IMR-90 (cell line): ENCODE data around the gene PCOLCE2. TPM values are rescaled to one million over a fixed set of nuclear protein-coding genes. Genes with fewer than 3 reads are reported as not detected.

Experiments
- ATAC-seq: fragments of 200-7000 bp; cut with Tn5 transposase; 2 replicates; pipeline ENCODE4 v1.9.1; 2020; ENCODE audit warnings: low read depth, mild to moderate bottlenecking, moderate library complexity
- BruUV-seq: library from RNA; stranded (reverse); fragments of 400-500 nt; replicated peaks from 2 replicates; lab custom pipeline; 2021; lab: Mats Ljungman, UMichigan
- CTCF ChIA-PET: fragments of 300-600 bp; formaldehyde crosslinking; extraction: SDS; loops from one replicate; lab custom pipeline; 2021; ENCODE audit warnings: antibody characterized with exemption; lab: Yijun Ruan, JAX
- POLR2A ChIA-PET: fragments of 300-600 bp; sonication (Branson Sonifier 250); formaldehyde crosslinking; loops from one replicate; lab custom pipeline; 2022; ENCODE audit warnings: antibody characterized with exemption; ENCODE audit not compliant: unreplicated experiment; lab: Charles Lee
- DNase-seq: peaks from one replicate; pipeline ENCODE4 v3.0.0; 2013
- H2AFZ ChIP-seq: replicated peaks from 2 replicates; pipeline ENCODE3; 2013; ENCODE audit warnings: low read length, mild to moderate bottlenecking; ENCODE audit not compliant: poor library complexity
- H2AK5ac ChIP-seq: 2 replicates; pipeline ENCODE4 v1.6.1; 2013; ENCODE audit warnings: low read depth, low read length, inconsistent platforms
- H2AK9ac ChIP-seq: replicated peaks from 2 replicates; pipeline ENCODE3; 2013; ENCODE audit warnings: mild to moderate bottlenecking, low read depth, low read length, moderate library complexity; ENCODE audit not compliant: poor library complexity
- H2BK120ac ChIP-seq: 2 replicates; pipeline ENCODE4 v1.6.1; 2013; ENCODE audit warnings: low read depth, low read length, inconsistent platforms
- H2BK15ac ChIP-seq: 3 replicates; pipeline ENCODE4 v1.6.1; 2013; ENCODE audit warnings: low read depth, low read length, inconsistent platforms
- H2BK20ac ChIP-seq: 2 replicates; pipeline ENCODE4 v1.6.1; 2013; ENCODE audit warnings: low read depth, mild to moderate bottlenecking, inconsistent platforms, low read length, moderate library complexity
- H2BK5ac ChIP-seq: 2 replicates; pipeline ENCODE4 v1.6.1; 2013; ENCODE audit warnings: mild to moderate bottlenecking, low read depth, low read length, inconsistent platforms; ENCODE audit not compliant: poor library complexity, severe bottlenecking
- H3K14ac ChIP-seq: replicated peaks from 2 replicates; pipeline ENCODE4 v1.6.1; 2013; ENCODE audit warnings: low read depth, low read length, inconsistent platforms
- H3K18ac ChIP-seq: 2 replicates; pipeline ENCODE4 v1.6.1; 2013; ENCODE audit warnings: low read depth, low read length, control low read depth
- H3K23ac ChIP-seq: 2 replicates; pipeline ENCODE4 v1.6.1; 2013; ENCODE audit warnings: low read depth, low read length, inconsistent platforms
- H3K27ac ChIP-seq: 2 replicates; pipeline ENCODE4 v1.5.1; 2013; ENCODE audit warnings: mild to moderate bottlenecking, control low read depth, low read length; ENCODE audit not compliant: insufficient read depth
- H3K27me3 ChIP-seq: 2 replicates; pipeline ENCODE4 v1.6.1; 2013; ENCODE audit warnings: low read length; ENCODE audit not compliant: control insufficient read depth, insufficient read depth
- H3K36me3 ChIP-seq: 2 replicates; pipeline ENCODE4 v1.6.1; 2013; ENCODE audit warnings: low read length, mixed read lengths; ENCODE audit not compliant: control insufficient read depth, insufficient read depth
- H3K4ac ChIP-seq: 2 replicates; pipeline ENCODE4 v1.6.1; 2013; ENCODE audit warnings: low read depth, low read length, inconsistent platforms
- H3K4me1 ChIP-seq: 2 replicates; pipeline ENCODE4 v1.6.1; 2013; ENCODE audit warnings: low read length, mixed read lengths; ENCODE audit not compliant: control insufficient read depth, insufficient read depth
- H3K4me2 ChIP-seq: 2 replicates; pipeline ENCODE4 v1.6.1; 2013; ENCODE audit warnings: low read depth, mild to moderate bottlenecking, control low read depth, low read length, moderate library complexity
- H3K4me3 ChIP-seq: 2 replicates; pipeline ENCODE4 v1.5.1; 2013; ENCODE audit warnings: low read depth, mild to moderate bottlenecking, control low read depth, low read length, moderate library complexity; ENCODE audit not compliant: insufficient read depth
- H3K56ac ChIP-seq: 2 replicates; pipeline ENCODE4 v1.6.1; 2013; ENCODE audit warnings: low read length, inconsistent platforms; ENCODE audit not compliant: insufficient read depth; ENCODE audit errors: extremely low read depth
- H3K79me1 ChIP-seq, 2 experiments: 2 replicates each; pipeline ENCODE4 v1.6.1; 2013; ENCODE audit warnings: low read length in 2 of 2, inconsistent platforms in 1 of 2, low read depth in 1 of 2
- H3K9ac ChIP-seq: 2 replicates; pipeline ENCODE4 v1.6.1; 2013; ENCODE audit warnings: low read depth, low read length, control low read depth
- H3K9me1 ChIP-seq: 2 replicates; pipeline ENCODE4 v1.6.1; 2013; ENCODE audit warnings: low read length, inconsistent platforms; ENCODE audit not compliant: insufficient read depth
- H3K9me3 ChIP-seq: 2 replicates; pipeline ENCODE4 v1.6.1; 2013; ENCODE audit warnings: low read length; ENCODE audit not compliant: control insufficient read depth, insufficient read depth
- H4K20me1 ChIP-seq: 2 replicates; pipeline ENCODE4 v1.6.1; 2013; ENCODE audit warnings: low read length, inconsistent platforms; ENCODE audit not compliant: insufficient read depth
- H4K5ac ChIP-seq: 2 replicates; pipeline ENCODE4 v1.6.1; 2013; ENCODE audit warnings: mild to moderate bottlenecking, low read depth, low read length, control low read depth
- H4K8ac ChIP-seq, 2 experiments: 2 replicates each; pipeline ENCODE4 v1.6.1; 2013; ENCODE audit warnings: low read depth in 2 of 2, low read length in 2 of 2, control low read depth in 1 of 2, inconsistent platforms in 1 of 2
- H4K91ac ChIP-seq: 2 replicates; pipeline ENCODE4 v1.6.1; 2013; ENCODE audit warnings: low read depth, low read length, inconsistent platforms; ENCODE audit not compliant: insufficient read depth
- BHLHE40 ChIP-seq: fragments of 150-350 bp; IDR thresholded peaks from 2 replicates; pipeline ENCODE4 v1.6.1; 2016; ENCODE audit warnings: mild to moderate bottlenecking, low read depth, low read length
- CEBPB ChIP-seq: IDR thresholded peaks from 2 replicates; pipeline ENCODE4 v1.6.1; 2012; ENCODE audit warnings: low read depth, low read length, improper control_type of control experiment
- CHD1 ChIP-seq: IDR thresholded peaks from 2 replicates; pipeline ENCODE4 v1.6.1; 2012; ENCODE audit warnings: low read depth, low read length, improper control_type of control experiment
- CTCF ChIP-seq: conservative IDR thresholded peaks from 2 replicates; pipeline ENCODE4 v1.5.1; 2012; ENCODE audit warnings: mild to moderate bottlenecking, low read depth, low read length, improper control_type of control experiment
- ELK1 ChIP-seq: fragments of 150-350 bp; IDR thresholded peaks from 2 replicates; pipeline ENCODE4 v1.6.1; 2016; ENCODE audit warnings: low read depth, mild to moderate bottlenecking, low read length, moderate library complexity, borderline replicate concordance
- FOS ChIP-seq: fragments of 150-350 bp; IDR thresholded peaks from 2 replicates; pipeline ENCODE4 v1.6.1; 2016; ENCODE audit warnings: low read depth, low read length
- MAFK ChIP-seq: IDR thresholded peaks from 2 replicates; pipeline ENCODE4 v1.6.1; 2012; ENCODE audit warnings: low read depth, low read length, improper control_type of control experiment
- MAZ ChIP-seq: IDR thresholded peaks from 2 replicates; pipeline ENCODE4 v1.6.1; 2012; ENCODE audit warnings: low read depth, mild to moderate bottlenecking, low read length, improper control_type of control experiment, moderate library complexity, borderline replicate concordance
- MXI1 ChIP-seq: IDR thresholded peaks from 2 replicates; pipeline ENCODE4 v1.6.1; 2012; ENCODE audit warnings: low read depth, mild to moderate bottlenecking, low read length, moderate library complexity, borderline replicate concordance
- NFE2L2 ChIP-seq: fragments of 150-350 bp; IDR thresholded peaks from 2 replicates; pipeline ENCODE4 v1.6.1; 2016; ENCODE audit warnings: low read depth, mild to moderate bottlenecking, low read length
- POLR2A ChIP-seq: IDR thresholded peaks from 2 replicates; pipeline ENCODE4 v1.6.1; 2012; ENCODE audit warnings: mild to moderate bottlenecking, low read depth, low read length
- RAD21 ChIP-seq: IDR thresholded peaks from 2 replicates; pipeline ENCODE4 v1.6.1; 2012; ENCODE audit warnings: low read length, improper control_type of control experiment
- RCOR1 ChIP-seq: IDR thresholded peaks from 2 replicates; pipeline ENCODE4 v1.6.1; 2012; ENCODE audit warnings: mild to moderate bottlenecking, low read length, improper control_type of control experiment; ENCODE audit not compliant: insufficient replicate concordance
- RFX5 ChIP-seq: IDR thresholded peaks from 2 replicates; pipeline ENCODE4 v1.8.0; 2012; ENCODE audit warnings: low read depth, mild to moderate bottlenecking, low read length, moderate library complexity
- SMC3 ChIP-seq: fragments of 150-350 bp; IDR thresholded peaks from 2 replicates; pipeline ENCODE4 v1.6.1; 2016; ENCODE audit warnings: low read depth, mild to moderate bottlenecking, antibody characterized with exemption, low read length, moderate library complexity
- USF2 ChIP-seq: fragments of 150-350 bp; IDR thresholded peaks from 2 replicates; pipeline ENCODE4 v1.6.1; 2017; ENCODE audit warnings: mild to moderate bottlenecking, antibody characterized with exemption, low read length, low read depth
- WGBS, 2 experiments: methylation state at CpG; one replicate each; pipeline versions ENCODE4 v1.1.5 to v1.1.7; 2013; ENCODE audit warnings: missing lambda C conversion rate in 2 of 2; ENCODE audit not compliant: insufficient read length in 1 of 2; ENCODE audit errors: extremely low coverage in 2 of 2; 5-methylcytosine and 5-hydroxymethylcytosine counted together
- dilution Hi-C: fragments of 300-500 bp; cut with HindIII; formaldehyde crosslinking; loops from one replicate; pipeline ENCODE4 v1.14.3; 2018; ENCODE audit warnings: low sequenced_read_pairs; ENCODE audit not compliant: unreplicated experiment
- in situ Hi-C: fragments of 300-500 bp; cut with MboI; formaldehyde crosslinking; loops from 3 replicates; pipeline ENCODE4 v1.14.3; 2019; ENCODE audit warnings: low sequenced_read_pairs, inconsistent platforms, mixed read lengths
- intact Hi-C: fragments of 100-400 bp; cut with micrococcal nuclease; formaldehyde crosslinking; loops from 2 replicates; pipeline ENCODE4 v1.10.0; 2022
- polyA plus RNA-seq, 3 experiments: library from polyadenylated mRNA; depleted of rRNA; stranded (reverse); fragments of >200 nt; gene quantifications; 2 replicates each; pipeline ENCODE4 v1.2.3, GENCODE V29; 2012; ENCODE audit warnings: low replicate concordance in 1 of 3
- total RNA-seq: library from RNA; depleted of rRNA; stranded (reverse); fragments of >200 nt; gene quantifications from 2 replicates; pipeline ENCODE4 v1.2.3, GENCODE V29; 2012

The PCOLCE2 gene
- total and polyA plus RNA-seq, 2 of the 4 experiments (the other 2 are of a cell fraction), result 0.50 to 0.54 TPM

DNA sequence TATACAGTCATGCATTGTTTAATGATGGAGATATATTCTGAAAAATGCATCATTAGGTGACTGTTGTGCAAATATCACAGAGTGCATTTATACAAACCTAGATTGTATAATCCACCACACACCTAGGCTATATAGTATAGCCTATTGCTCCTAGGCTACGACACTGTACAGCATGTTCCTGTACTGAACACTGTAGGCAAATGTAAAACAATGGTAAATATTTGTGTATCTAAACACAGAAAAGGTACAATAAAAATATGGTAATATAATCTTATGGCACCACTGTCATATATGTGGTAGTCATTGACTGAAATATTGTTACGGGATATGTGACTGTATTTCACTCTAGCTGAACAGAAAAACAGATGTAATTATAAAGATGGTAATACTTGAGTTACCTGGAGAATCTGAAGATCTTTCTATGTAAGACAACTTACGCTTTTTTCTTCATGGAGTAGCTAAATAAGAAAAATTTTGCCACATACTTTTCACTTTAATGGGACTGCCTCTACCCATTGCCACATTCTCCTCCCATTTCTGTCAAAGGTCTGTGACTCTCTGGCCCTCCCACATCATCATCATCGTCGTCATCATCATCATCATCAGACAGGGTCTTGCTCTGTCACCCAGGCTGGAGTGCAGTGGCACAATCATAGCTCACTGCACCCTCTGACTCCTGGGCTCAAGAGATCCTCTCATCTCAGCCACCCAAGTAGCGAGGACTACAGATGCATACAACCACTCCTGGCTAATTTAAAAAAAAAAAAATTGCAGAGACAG lies 7.2 kb downstream of the PCOLCE2 start:
- dilution Hi-C loops (no loop called here), intact Hi-C loops (no loop called here), in situ Hi-C loops (no loop called here)
- POLR2A ChIA-PET, result no interaction called here
- H3K9ac ChIP-seq, result no peak overlapping the region
- no peak overlapping the region for H2AK9ac ChIP-seq
- H2BK20ac ChIP-seq, result no peak overlapping the region
- no peak for TF ChIP-seq ELK1
- no peak for TF ChIP-seq CTCF
- TF ChIP-seq CHD1, result no peak
- TF ChIP-seq RFX5, result no peak
- no peak for TF ChIP-seq POLR2A
- no peak for TF ChIP-seq MXI1
- TF ChIP-seq SMC3, result no peak
- no peak for TF ChIP-seq BHLHE40
- no peak for TF ChIP-seq MAFK
- no peak for TF ChIP-seq RCOR1
- TF ChIP-seq CEBPB, result no peak
- TF ChIP-seq FOS, result no peak
- TF ChIP-seq MAZ, result no peak
- no peak for TF ChIP-seq USF2
- no peak for TF ChIP-seq NFE2L2
- TF ChIP-seq RAD21, result no peak
- no peaks in the 10 kb centered on the region for H3K79me1 ChIP-seq
- CTCF ChIA-PET, result no interaction called here
- no peak overlapping the region for H2BK120ac ChIP-seq
- H4K5ac ChIP-seq, result no peak overlapping the region
- H4K91ac ChIP-seq, result no peak overlapping the region
- DNase-seq (no peak), ATAC-seq (no peak)
- H2BK5ac ChIP-seq, result no peak overlapping the region
- H4K8ac ChIP-seq, result no peak overlapping the region
- no peak overlapping the region for H2AK5ac ChIP-seq
- no peak overlapping the region for H3K4me2 ChIP-seq
- BruUV-seq, result no TSS peak
- no peaks in the 10 kb centered on the region for H3K4me1 ChIP-seq
- H3K27ac ChIP-seq, result no peak overlapping the region
- 88% methylated on average over 2 of the region's 6 CpGs; no CpG with 5 or more reads in 1 of the 2 experiments for WGBS, 2 experiments
- no peaks in the 10 kb centered on the region for H4K20me1 ChIP-seq
- H3K4me3 ChIP-seq, result no peak overlapping the region
- no peak overlapping the region for H3K14ac ChIP-seq
- H3K56ac ChIP-seq, result no peak overlapping the region
- no peaks in the 10 kb centered on the region for H3K36me3 ChIP-seq
- H3K4ac ChIP-seq, result no peak overlapping the region
- peaks cover 4% of the 10 kb centered on the region for H3K27me3 ChIP-seq
- H2AFZ ChIP-seq, result no peak overlapping the region
- H3K23ac ChIP-seq, result no peak overlapping the region
- no peak overlapping the region for H2BK15ac ChIP-seq
- H3K18ac ChIP-seq, result no peak overlapping the region
- H3K9me3 ChIP-seq, result no peaks in the 10 kb centered on the region
- H3K9me1 ChIP-seq, result no peaks in the 10 kb centered on the region
